Endothelial cell of umbilical vein (primary cell): Measurements from ENCODE around the gene GRIFIN.

Experiments used
- CTCF ChIP-seq, 2 donors: IDR thresholded peaks; 1 replicate in 1 of 2; 2 replicates in 1 of 2; pipeline ENCODE4 v1.5.1; 2011; ENCODE audit warnings: low read length in 2 of 2, mild to moderate bottlenecking in 2 of 2, moderate library complexity in 2 of 2, control low read depth in 1 of 2, inconsistent platforms in 1 of 2, low read depth in 1 of 2; ENCODE audit not compliant: insufficient read depth in 1 of 2; ENCODE audit errors: extremely low read depth in 1 of 2
- EZH2 ChIP-seq: IDR thresholded peaks from 2 replicates; pipeline ENCODE4 v1.6.1; 2012; ENCODE audit warnings: borderline replicate concordance, low read depth, mild to moderate bottlenecking, moderate library complexity, low read length, inconsistent platforms; ENCODE audit not compliant: severe bottlenecking
- JUN ChIP-seq: IDR thresholded peaks from 2 replicates; pipeline ENCODE4 v1.6.1; 2011; ENCODE audit warnings: borderline replicate concordance, low read depth; ENCODE audit not compliant: insufficient read length, insufficient read depth
- MYC ChIP-seq: IDR thresholded peaks from one replicate; pipeline ENCODE4 v1.6.1; 2011; ENCODE audit warnings: mild to moderate bottlenecking, low read depth, low read length
- POLR2A ChIP-seq: IDR thresholded peaks from 2 replicates; pipeline ENCODE4 v1.6.1; 2012; ENCODE audit warnings: low read depth, mild to moderate bottlenecking, control low read depth, low read length
- POLR2AphosphoS5 ChIP-seq: IDR thresholded peaks from 2 replicates; pipeline ENCODE4 v1.6.1; 2012; ENCODE audit warnings: low read depth, mild to moderate bottlenecking, control low read depth, low read length, moderate library complexity; ENCODE audit not compliant: insufficient read depth
- TF ChIP-seq, protein P1 (sequence below): IDR thresholded peaks from 2 replicates; pipeline ENCODE4 v1.6.1; 2011; ENCODE audit not compliant: insufficient read depth, insufficient read length

DNA sequence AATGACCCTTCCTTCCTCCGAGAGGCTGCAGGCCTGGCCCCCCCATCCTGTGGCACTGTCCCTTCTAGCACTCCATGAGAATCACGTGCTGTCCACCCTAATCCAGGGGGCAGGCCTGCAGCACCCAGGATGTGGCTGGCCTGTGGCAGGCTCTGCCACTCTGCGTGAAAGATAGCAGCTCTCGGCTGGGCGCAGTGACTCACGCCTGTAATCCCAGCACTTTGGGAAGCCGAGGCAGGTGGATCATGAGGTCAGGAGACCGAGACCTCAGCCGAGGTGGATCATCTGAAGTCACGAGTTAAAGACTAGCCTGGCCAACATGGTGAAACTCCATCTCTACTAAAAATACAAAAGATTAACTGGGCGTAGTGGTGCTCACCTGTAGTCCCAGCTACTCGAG lies 24.5 kb upstream of the GRIFIN start:
- TF ChIP-seq CTCF (IDR thresholded peaks at IDR 0.05; ENCODE audit: extremely low read depth in 1 of 2, insufficient read depth in 1 of 2, low read depth in 1 of 2, low read length in 2 of 2) (no peak), MYC (no peak), POLR2AphosphoS5 (no peak), JUN (no peak), POLR2A (no peak), EZH2 (no peak)
- TF ChIP-seq, protein P1, sequence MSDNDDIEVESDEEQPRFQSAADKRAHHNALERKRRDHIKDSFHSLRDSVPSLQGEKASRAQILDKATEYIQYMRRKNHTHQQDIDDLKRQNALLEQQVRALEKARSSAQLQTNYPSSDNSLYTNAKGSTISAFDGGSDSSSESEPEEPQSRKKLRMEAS, result no peak
